ENCODE results near the gene SLC9A9. TPM values are rescaled to one million over a fixed set of nuclear protein-coding genes. Genes with fewer than 3 reads are reported as not detected.

The SLC9A9 gene
- total RNA-seq, 4 donors from 2014 or later = 12.8 to 63.8 (median 33.3) TPM

DNA sequence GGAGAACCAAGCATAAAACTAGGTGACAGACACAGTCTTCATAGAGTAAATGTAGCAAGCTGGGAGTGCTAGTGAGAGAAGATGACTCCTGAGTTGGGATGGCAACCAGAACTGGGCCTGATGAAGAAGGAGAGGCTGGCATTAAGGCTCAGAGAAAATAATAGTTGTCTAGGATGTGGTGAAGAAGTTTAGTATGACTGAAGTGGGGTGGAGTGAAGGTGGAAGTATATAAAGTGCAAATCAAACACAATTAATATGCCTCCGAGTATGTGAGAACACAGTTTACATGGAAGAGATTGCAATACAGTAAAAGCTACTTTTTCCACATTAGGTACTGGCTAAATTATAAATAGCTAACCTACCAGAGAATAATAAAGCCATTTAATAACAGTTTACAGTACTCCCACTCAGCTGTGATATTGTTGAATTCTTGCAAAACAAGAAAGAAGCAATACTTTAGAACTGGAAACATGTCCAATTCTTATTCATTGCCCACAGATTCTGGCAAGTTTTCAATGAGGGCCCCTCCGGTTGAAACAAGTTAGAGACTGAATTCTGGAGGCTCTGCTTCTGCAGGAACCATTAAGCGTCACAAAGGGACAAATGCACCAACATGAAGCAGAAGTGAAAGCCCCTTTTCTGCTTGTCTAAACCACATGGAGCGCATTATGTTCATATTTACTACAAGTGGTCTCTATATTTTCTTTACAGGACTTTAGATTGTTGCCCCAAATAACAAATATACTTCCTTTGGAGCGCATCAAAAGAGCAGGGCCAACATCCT, 243.7 kb downstream of the SLC9A9 start:
- H3K4me1 ChIP-seq = no peaks in the 10 kb centered on the region
- H3K36me3 ChIP-seq = no peaks in the 10 kb centered on the region
- no peak overlapping the region for H3K4me3 ChIP-seq
- intact Hi-C loops (cut with DNase I; ENCODE audit: low total_unique reads) = no loop called here
- TF ChIP-seq, protein P1, sequence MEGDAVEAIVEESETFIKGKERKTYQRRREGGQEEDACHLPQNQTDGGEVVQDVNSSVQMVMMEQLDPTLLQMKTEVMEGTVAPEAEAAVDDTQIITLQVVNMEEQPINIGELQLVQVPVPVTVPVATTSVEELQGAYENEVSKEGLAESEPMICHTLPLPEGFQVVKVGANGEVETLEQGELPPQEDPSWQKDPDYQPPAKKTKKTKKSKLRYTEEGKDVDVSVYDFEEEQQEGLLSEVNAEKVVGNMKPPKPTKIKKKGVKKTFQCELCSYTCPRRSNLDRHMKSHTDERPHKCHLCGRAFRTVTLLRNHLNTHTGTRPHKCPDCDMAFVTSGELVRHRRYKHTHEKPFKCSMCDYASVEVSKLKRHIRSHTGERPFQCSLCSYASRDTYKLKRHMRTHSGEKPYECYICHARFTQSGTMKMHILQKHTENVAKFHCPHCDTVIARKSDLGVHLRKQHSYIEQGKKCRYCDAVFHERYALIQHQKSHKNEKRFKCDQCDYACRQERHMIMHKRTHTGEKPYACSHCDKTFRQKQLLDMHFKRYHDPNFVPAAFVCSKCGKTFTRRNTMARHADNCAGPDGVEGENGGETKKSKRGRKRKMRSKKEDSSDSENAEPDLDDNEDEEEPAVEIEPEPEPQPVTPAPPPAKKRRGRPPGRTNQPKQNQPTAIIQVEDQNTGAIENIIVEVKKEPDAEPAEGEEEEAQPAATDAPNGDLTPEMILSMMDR (IDR thresholded peaks at IDR 0.05) = no peak
- no peaks in the 10 kb centered on the region for H3K9me3 ChIP-seq
- H3K27me3 ChIP-seq = no peaks in the 10 kb centered on the region
- DNase-seq = no peak
- H3K27ac ChIP-seq = no peak overlapping the region

DNA sequence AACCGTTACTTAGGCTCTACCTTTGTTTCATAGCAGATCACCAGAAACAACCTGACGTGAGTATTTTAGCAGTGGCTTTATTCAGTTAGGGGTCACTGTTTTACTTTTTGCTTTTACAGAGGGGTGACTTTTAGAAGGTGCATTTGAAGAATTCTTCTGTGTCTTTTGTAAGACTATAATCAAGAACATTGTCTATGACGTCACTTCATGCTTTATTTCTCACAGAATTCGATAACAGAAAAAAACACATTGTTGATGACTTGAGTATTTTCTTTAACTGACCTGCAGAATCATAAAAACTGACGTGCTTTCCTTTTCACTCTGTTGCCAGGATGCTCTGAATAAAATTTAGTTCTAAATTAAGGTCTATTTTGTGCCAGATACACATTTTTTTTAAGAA, 244.5 kb downstream of the SLC9A9 start:
- TF ChIP-seq, protein P1 (IDR thresholded peaks at IDR 0.05) = no peak
- TF ChIP-seq POLR2A (IDR thresholded peaks at IDR 0.05) = no peak
- intact Hi-C loops (cut with DNase I; ENCODE audit: low total_unique reads) = no loop called here
- DNase-seq = no peak
- H3K36me3 ChIP-seq = no peaks in the 10 kb centered on the region
- no peak overlapping the region for H3K4me3 ChIP-seq
- no peaks in the 10 kb centered on the region for H3K9me3 ChIP-seq
- H3K27me3 ChIP-seq = no peaks in the 10 kb centered on the region
- no peaks in the 10 kb centered on the region for H3K4me1 ChIP-seq
- H3K27ac ChIP-seq = no peak overlapping the region

DNA sequence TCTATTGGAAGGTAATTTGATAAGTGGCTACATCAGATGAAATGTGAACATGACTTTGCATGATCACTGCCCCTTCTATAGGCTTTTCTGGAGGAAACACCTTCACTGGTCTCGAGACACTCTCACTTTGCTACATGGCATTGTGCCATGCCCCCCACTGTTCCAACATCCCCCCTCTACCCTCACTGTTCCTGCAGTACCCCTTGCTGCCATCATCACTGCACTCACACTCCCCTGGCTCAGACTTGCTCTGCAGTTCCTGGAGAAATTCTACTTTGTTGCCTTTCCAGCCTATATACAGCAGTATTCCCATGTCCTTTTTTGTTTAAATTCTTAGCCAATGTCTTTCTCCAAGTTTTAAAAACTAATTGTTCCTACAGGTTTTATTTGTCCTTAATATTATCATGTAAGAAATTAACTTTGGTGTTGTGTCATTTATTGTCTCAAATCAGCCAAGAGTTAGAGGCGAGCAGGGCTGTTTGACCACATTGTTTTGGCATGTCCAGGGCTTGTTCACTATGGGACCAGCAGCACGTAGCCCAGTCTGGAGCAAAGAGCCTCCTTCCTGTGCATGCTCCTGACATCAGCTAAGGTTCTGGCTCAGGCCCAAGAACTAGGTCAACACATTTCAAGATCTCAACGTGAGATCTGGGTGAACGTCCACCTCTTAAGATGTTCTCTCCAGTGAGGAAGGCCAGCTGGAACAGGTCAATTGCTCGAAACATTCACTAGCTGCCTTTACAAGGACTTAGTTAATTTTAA, 246.4 kb downstream of the SLC9A9 start:
- intact Hi-C loops (cut with DNase I; ENCODE audit: low total_unique reads) = no loop called here
- no peak for DNase-seq
- no peak overlapping the region for H3K27ac ChIP-seq
- H3K27me3 ChIP-seq = no peaks in the 10 kb centered on the region
- H3K36me3 ChIP-seq = no peaks in the 10 kb centered on the region
- TF ChIP-seq, protein P1 (IDR thresholded peaks at IDR 0.05) = no peak
- no peaks in the 10 kb centered on the region for H3K9me3 ChIP-seq
- no peaks in the 10 kb centered on the region for H3K4me1 ChIP-seq
- no peak overlapping the region for H3K4me3 ChIP-seq

DNA sequence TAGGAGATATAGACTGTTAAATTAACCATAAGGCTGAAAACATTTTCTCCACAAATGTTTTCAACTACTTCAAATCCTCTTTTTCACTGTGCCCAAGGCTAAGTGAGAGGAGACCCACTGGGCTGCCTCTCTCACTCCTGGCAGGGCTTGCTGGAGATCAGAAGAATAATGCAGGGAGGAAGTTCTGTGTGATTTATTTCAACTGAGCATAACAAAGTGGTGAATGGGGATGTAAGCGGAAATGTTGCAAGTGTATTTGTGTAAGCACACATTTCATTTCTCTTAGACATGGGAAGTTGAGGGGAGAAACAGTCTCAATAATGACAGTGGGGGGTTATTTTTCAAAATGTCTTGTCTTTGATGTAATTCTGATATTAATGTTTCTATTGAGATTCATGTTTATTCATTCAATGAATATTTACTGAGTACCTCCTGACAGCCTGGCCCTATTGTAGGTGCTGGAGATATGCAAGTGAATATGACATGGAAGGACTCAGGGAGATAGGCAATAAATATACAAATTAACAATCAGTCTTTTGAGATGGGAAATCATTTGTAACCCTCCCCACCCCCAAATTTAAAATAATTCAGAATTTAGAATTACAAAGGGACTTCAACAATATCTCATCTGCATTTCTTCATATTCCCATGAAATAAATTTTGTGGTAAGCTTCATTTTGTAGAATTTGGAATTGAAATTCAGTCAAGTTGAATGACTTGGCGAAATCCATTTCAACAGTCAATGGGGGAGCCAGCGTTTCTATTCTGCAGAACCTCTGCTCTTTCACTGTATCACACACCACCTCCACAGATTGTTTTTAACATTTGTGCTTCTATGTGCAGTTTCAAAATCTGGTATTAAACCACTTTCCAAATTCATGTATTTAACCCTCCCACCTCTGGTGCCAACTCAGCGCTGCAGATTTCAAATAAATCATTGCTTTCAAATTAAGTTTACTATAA, 247.2 kb downstream of the SLC9A9 start:
- Histone ChIP-seq H3K9me3 (no peaks in the 10 kb centered on the region), H3K36me3 (no peaks in the 10 kb centered on the region), H3K4me3 (no peak overlapping the region), H3K4me1 (no peaks in the 10 kb centered on the region), H3K27ac (no peak overlapping the region), H3K27me3 (no peaks in the 10 kb centered on the region)
- DNase-seq = no peak
- TF ChIP-seq, protein P1 (IDR thresholded peaks at IDR 0.05) = no peak
- no peak for TF ChIP-seq POLR2A (IDR thresholded peaks at IDR 0.05)
- intact Hi-C loops (cut with DNase I; ENCODE audit: low total_unique reads) = no loop called here

Data from uterus (tissue), 4 donors.